Breast epithelium (tissue), 4 donors: ENCODE results near the gene FYN. TPM values are rescaled to one million over a fixed set of nuclear protein-coding genes. Genes with fewer than 3 reads are reported as not detected.
"Not testable (repeated sequence)": the region's sequence is repeated elsewhere in the genome, so short reads cannot be mapped to it uniquely, and the experiment has no call there.

ENCODE experiments used
- DNase-seq, 2 donors: peaks; one replicate each; pipeline ENCODE4 v3.0.0-alpha.2; 2019; ENCODE audit warnings: low spot score in 2 of 2
- H3K27ac ChIP-seq, 2 donors: fragments of 200-600 bp; sonication (generic) in 1 of 2; one replicate each; pipeline ENCODE4 v1.5.1; 2016 to 2019; ENCODE audit warnings: mild to moderate bottlenecking in 1 of 2
- H3K27me3 ChIP-seq, 2 donors: fragments of 200-600 bp; sonication (generic) in 1 of 2; one replicate each; pipeline versions ENCODE4 v1.5.1 to v1.6.0; 2017 to 2019; ENCODE audit warnings: control low read depth in 1 of 2, mild to moderate bottlenecking in 1 of 2
- H3K36me3 ChIP-seq: fragments of 200-600 bp; one replicate; pipeline ENCODE4 v1.5.1; 2019
- H3K4me1 ChIP-seq, 2 donors: fragments of 200-600 bp; sonication (generic); one replicate each; pipeline ENCODE4 v1.5.1; 2016 to 2019; ENCODE audit warnings: control low read depth in 1 of 2
- H3K4me3 ChIP-seq, 3 donors: fragments of 200-600 bp; sonication (generic); 1 replicate in 2 of 3; 2 replicates in 1 of 3; pipeline ENCODE4 v1.5.1; 2016 to 2019; ENCODE audit warnings: mild to moderate bottlenecking in 3 of 3, moderate library complexity in 2 of 3
- H3K9me3 ChIP-seq, 2 donors: fragments of 200-600 bp; sonication (generic) in 1 of 2; one replicate each; pipeline ENCODE4 v1.5.1; 2016 to 2019; ENCODE audit warnings: control low read depth in 1 of 2
- POLR2A ChIP-seq: fragments of 450-650 bp; IDR thresholded peaks from one replicate; pipeline ENCODE4 v1.6.1; 2016; ENCODE audit warnings: antibody characterized with exemption, mild to moderate bottlenecking, moderate library complexity
- POLR2AphosphoS5 ChIP-seq, 3 donors: sonication (generic); formaldehyde crosslinking; IDR thresholded peaks; one replicate each; pipeline ENCODE4 v1.6.1; 2017; ENCODE audit warnings: antibody characterized with exemption in 3 of 3
- intact Hi-C: fragments of 100-400 bp; cut with DNase I; formaldehyde crosslinking; loops from one replicate; pipeline ENCODE4 v1.15.1; 2023; ENCODE audit warnings: low total_unique reads
- total RNA-seq, 3 donors: library from RNA; depleted of rRNA; stranded (reverse); fragments of >200 nt; gene quantifications; one replicate each; pipeline ENCODE4 v1.1.0, GENCODE V29; 2016
- TF ChIP-seq, protein P1 (sequence below), 3 donors: fragments of 450-650 bp; IDR thresholded peaks; one replicate each; pipeline ENCODE4 v1.5.1; 2016 to 2017; ENCODE audit warnings: antibody characterized with exemption in 3 of 3, mild to moderate bottlenecking in 3 of 3, moderate library complexity in 3 of 3

FYN gene
- total RNA-seq, 3 donors from 2014 or later = 44.8 to 209 (median 111) TPM

DNA sequence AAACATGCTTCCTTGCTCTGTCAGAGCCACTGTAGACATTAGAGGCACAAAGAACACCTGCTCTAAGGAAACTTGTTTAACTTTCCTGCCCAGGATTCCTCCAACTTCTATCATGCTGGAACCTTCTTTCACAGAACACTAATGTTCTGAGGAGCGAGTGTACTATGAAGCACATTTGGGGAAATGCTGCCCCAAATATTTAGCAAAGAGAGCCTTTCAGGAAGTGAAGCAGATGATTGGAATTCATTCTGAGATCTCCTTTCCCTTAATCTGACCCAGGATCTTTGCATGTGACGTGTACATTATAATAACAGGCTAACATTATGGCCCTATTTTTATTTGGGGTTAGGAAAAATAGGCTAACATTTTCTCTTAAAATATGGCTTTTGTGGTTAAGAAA is 21.0 kb upstream of the FYN start:
- intact Hi-C loops = no loop called here
- no peaks in the 10 kb centered on the region for H3K36me3 ChIP-seq
- no peaks in the 10 kb centered on the region for H3K27me3 ChIP-seq
- no peak for DNase-seq
- no peaks in the 10 kb centered on the region for H3K4me1 ChIP-seq
- no peak overlapping the region for H3K27ac ChIP-seq
- H3K4me3 ChIP-seq = no peak overlapping the region
- TF ChIP-seq, protein P1, sequence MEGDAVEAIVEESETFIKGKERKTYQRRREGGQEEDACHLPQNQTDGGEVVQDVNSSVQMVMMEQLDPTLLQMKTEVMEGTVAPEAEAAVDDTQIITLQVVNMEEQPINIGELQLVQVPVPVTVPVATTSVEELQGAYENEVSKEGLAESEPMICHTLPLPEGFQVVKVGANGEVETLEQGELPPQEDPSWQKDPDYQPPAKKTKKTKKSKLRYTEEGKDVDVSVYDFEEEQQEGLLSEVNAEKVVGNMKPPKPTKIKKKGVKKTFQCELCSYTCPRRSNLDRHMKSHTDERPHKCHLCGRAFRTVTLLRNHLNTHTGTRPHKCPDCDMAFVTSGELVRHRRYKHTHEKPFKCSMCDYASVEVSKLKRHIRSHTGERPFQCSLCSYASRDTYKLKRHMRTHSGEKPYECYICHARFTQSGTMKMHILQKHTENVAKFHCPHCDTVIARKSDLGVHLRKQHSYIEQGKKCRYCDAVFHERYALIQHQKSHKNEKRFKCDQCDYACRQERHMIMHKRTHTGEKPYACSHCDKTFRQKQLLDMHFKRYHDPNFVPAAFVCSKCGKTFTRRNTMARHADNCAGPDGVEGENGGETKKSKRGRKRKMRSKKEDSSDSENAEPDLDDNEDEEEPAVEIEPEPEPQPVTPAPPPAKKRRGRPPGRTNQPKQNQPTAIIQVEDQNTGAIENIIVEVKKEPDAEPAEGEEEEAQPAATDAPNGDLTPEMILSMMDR (IDR thresholded peaks at IDR 0.05) = no peak
- TF ChIP-seq POLR2A = no peak
- TF ChIP-seq POLR2AphosphoS5 (IDR thresholded peaks at IDR 0.05) = no peak
- H3K9me3 ChIP-seq = no peaks in the 10 kb centered on the region

DNA sequence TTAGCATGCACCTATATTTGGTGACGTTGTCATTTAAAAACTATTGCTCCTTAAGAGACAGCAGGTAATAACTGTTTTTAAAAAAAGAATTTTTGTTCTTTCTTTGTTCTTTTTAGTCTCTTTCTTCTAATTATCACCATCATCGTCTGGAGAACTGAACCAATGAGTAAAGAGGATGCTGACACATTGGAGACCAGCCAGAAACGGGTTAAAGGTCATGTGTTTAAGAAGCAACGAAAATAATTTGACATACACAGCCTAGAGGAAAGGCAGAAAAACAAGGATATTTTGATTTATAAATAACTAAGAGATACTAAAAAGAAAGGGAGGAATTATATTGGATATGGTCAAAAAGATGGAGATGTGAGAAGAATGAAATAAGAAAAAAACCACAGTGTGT is 19.2 kb upstream of the FYN start:
- Histone ChIP-seq H3K4me1 (no peaks in the 10 kb centered on the region), H3K4me3 (no peak overlapping the region), H3K27ac (no peak overlapping the region), H3K36me3 (no peaks in the 10 kb centered on the region), H3K9me3 (no peaks in the 10 kb centered on the region), H3K27me3 (no peaks in the 10 kb centered on the region)
- intact Hi-C loops = no loop called here
- no peak for DNase-seq
- TF ChIP-seq, protein P1 (IDR thresholded peaks at IDR 0.05) = no peak
- no peak for TF ChIP-seq POLR2A
- TF ChIP-seq POLR2AphosphoS5 (IDR thresholded peaks at IDR 0.05) = no peak

DNA sequence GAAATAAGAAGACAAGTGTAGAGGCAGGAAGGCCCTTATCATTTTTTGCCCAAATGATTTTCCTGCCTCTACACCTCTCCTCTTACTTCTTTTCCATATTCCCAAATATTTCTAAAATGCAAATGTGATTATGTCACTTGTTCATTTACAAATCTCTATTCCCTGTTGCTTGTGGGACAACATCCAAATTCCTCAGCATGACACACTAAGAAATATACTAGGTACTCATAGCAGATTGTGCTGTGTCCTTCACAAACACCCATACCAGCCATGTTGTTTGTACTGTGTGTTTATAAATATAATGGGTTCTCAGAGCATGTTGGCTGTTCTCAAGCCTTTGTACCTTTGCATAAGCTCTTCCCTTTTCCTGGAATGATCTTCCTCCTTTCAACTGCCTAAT is 17.7 kb upstream of the FYN start:
- TF ChIP-seq POLR2AphosphoS5 (IDR thresholded peaks at IDR 0.05) (no peak), POLR2A (no peak)
- TF ChIP-seq, protein P1 (IDR thresholded peaks at IDR 0.05) = no peak
- no peak for DNase-seq
- no peaks in the 10 kb centered on the region for H3K9me3 ChIP-seq
- H3K27me3 ChIP-seq = no peaks in the 10 kb centered on the region
- no peaks in the 10 kb centered on the region for H3K4me1 ChIP-seq
- no peak overlapping the region for H3K27ac ChIP-seq
- no peaks in the 10 kb centered on the region for H3K36me3 ChIP-seq
- intact Hi-C loops = no loop called here
- H3K4me3 ChIP-seq = no peak overlapping the region

DNA sequence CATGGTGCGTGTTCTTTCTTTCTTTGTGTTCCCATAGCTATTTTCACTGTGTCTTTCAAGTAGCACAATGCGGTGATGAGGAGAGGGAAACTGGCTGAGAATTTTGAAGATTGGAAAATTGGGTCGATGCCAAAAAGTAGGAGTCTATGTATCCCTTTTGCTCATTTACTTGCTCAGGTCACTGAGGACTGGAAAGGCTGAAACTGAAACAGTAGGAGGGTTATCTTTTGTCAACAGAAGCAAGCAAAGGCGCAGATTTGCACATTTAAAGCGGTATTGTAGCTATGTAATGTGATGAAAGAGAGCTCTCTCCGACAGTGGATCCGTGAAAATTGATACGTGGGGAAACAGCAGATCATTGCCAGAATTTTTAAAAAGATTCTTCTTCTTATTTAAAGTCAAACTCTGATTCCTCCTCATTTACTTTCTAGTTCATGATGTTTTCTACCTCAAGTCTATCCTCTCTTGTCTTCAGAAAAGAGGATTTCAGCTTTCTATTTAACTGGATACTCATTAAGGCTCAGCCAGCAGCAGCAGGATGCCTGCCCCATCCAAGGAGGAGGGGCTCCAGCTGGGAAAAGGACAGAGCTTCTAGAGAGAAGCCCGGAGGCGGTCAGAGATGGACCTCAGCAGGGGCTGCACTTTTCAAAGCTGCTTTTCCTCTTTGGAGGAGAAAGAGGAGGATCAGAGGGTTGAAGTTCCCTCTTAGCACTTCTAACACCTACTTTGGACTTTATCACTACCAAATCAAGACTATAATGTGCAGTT is 15.9 kb upstream of the FYN start:
- TF ChIP-seq, protein P1 (IDR thresholded peaks at IDR 0.05) = no peak
- TF ChIP-seq POLR2A (no peak), POLR2AphosphoS5 (IDR thresholded peaks at IDR 0.05) (no peak)
- no peak for DNase-seq
- Histone ChIP-seq H3K9me3 (no peaks in the 10 kb centered on the region), H3K27me3 (no peaks in the 10 kb centered on the region), H3K4me3 (peak overlapping the region in 2 of 3 donors; percentile 14 to 51), H3K27ac (peak overlapping the region in 1 of 2 donors; percentile 10), H3K4me1 (no peaks in the 10 kb centered on the region), H3K36me3 (no peaks in the 10 kb centered on the region)
- intact Hi-C loops = no loop called here

DNA sequence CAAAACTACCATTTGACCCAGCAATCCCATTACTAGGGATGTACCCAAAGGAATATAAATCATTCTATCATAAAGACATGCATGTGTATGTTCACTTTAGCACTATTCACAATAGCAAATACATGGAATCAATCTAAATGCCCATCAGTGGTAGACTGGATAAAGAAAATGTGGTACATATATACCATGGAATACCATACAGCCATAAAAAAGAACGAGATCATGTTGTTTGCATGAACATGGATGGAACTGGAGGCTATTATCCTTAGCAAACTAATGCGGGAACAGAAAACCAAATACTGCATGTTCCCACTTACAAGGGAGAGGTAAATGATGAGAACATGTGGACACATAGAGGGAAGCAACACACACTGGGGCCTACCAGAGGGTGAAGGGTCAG is 13.5 kb upstream of the FYN start:
- H3K4me1 ChIP-seq, DNase-seq, intact Hi-C loops, H3K27me3 ChIP-seq, H3K27ac ChIP-seq, H3K4me3 ChIP-seq, H3K36me3 ChIP-seq, H3K9me3 ChIP-seq: not testable (repeated sequence)
